NCI-H2196 (cell line): Measurements from ENCODE around the gene MAPK8.
"Not testable (repeated sequence)": the region's sequence is repeated elsewhere in the genome, so short reads cannot be mapped to it uniquely, and the experiment has no call there.

ENCODE experiments used
- DNase-seq: peaks from one replicate; lab custom pipeline; 2025; ENCODE audit not compliant: unreplicated experiment; lab: John Stamatoyannopoulos, UW

The MAPK8 gene

GRCh38 chr10:48414778-48415177 lies 108.3 kb downstream of the MAPK8 start:
- DNase-seq = no peak

- DNase-seq = no peak
Measured at GRCh38 chr10:48416584-48417232, 110.2 kb downstream of the MAPK8 start.

- DNase-seq = no peak
Measured at GRCh38 chr10:48417374-48417773, 110.9 kb downstream of the MAPK8 start.

GRCh38 chr10:48418189-48418788 lies 111.8 kb downstream of the MAPK8 start:
- no peak for DNase-seq

GRCh38 chr10:48419714-48420113 lies 113.2 kb downstream of the MAPK8 start:
- DNase-seq = no peak

GRCh38 chr10:48421862-48422261 lies 115.4 kb downstream of the MAPK8 start:
- DNase-seq = not testable (repeated sequence)

- no peak for DNase-seq
Measured at GRCh38 chr10:48423884-48424283, 117.4 kb downstream of the MAPK8 start.

GRCh38 chr10:48428896-48429295 lies 122.4 kb downstream of the MAPK8 start:
- no peak for DNase-seq

GRCh38 chr10:48429309-48429708 lies 122.8 kb downstream of the MAPK8 start:
- no peak for DNase-seq

GRCh38 chr10:48430402-48430993 lies 124.0 kb downstream of the MAPK8 start:
- no peak for DNase-seq

- no peak for DNase-seq
Measured at GRCh38 chr10:48431871-48432270, 125.4 kb downstream of the MAPK8 start.

- no peak for DNase-seq
Measured at GRCh38 chr10:48437546-48437945, 131.1 kb downstream of the MAPK8 start.

- DNase-seq = no peak
Measured at GRCh38 chr10:48439031-48439430, 132.6 kb downstream of the MAPK8 start.

- no peak for DNase-seq
Measured at GRCh38 chr10:48439581-48440041, 133.1 kb downstream of the MAPK8 start.

- DNase-seq = no peak
Measured at GRCh38 chr10:48440771-48441170, 134.3 kb downstream of the MAPK8 start.

- DNase-seq = no peak
Measured at GRCh38 chr10:48442090-48442808, 135.8 kb downstream of the MAPK8 start.

- DNase-seq = no peak
Measured at GRCh38 chr10:48442809-48443177, 136.3 kb downstream of the MAPK8 start.

GRCh38 chr10:48444266-48444665 lies 137.8 kb downstream of the MAPK8 start:
- peak; percentile 10 for DNase-seq

- DNase-seq = peak; percentile 14
Measured at GRCh38 chr10:48444861-48445841, 138.7 kb downstream of the MAPK8 start.

GRCh38 chr10:48445932-48446331 lies 139.5 kb downstream of the MAPK8 start:
- DNase-seq = no peak

- DNase-seq = no peak
Measured at GRCh38 chr10:48446785-48447184, 140.3 kb downstream of the MAPK8 start.
